Thymus (tissue), 14 donors: ENCODE data around the gene MAPK7. TPM values are rescaled to one million over a fixed set of nuclear protein-coding genes. Genes with fewer than 3 reads are reported as not detected.

Experiments
- DNase-seq, 9 donors: peaks; one replicate each; pipeline ENCODE4 v3.0.0-alpha.2; 2013; ENCODE audit warnings: low spot score in 9 of 9, low read depth in 6 of 9, missing footprints in 1 of 9
- H3K27ac ChIP-seq, 2 donors: one replicate each; pipeline ENCODE4 v1.5.1; 2013; ENCODE audit warnings: control low read depth in 1 of 2, low read depth in 1 of 2, low read length in 1 of 2, mild to moderate bottlenecking in 1 of 2, moderate library complexity in 1 of 2
- H3K27me3 ChIP-seq, 2 donors: one replicate each; pipeline ENCODE4 v1.5.1; 2013; ENCODE audit warnings: low read length in 1 of 2; ENCODE audit not compliant: control insufficient read depth in 2 of 2, insufficient read depth in 1 of 2
- H3K36me3 ChIP-seq, 2 donors: one replicate each; pipeline ENCODE4 v1.5.1; 2013; ENCODE audit warnings: low read length in 1 of 2, mild to moderate bottlenecking in 1 of 2, moderate library complexity in 1 of 2; ENCODE audit not compliant: control insufficient read depth in 2 of 2, insufficient read depth in 2 of 2
- H3K4me1 ChIP-seq, 2 donors: one replicate each; pipeline ENCODE4 v1.5.1; 2013; ENCODE audit warnings: low read length in 2 of 2; ENCODE audit not compliant: control insufficient read depth in 2 of 2, insufficient read depth in 2 of 2
- H3K4me3 ChIP-seq, 2 donors: one replicate each; pipeline ENCODE4 v1.5.1; 2013; ENCODE audit warnings: low read length in 2 of 2, control low read depth in 1 of 2, mild to moderate bottlenecking in 1 of 2
- H3K9me3 ChIP-seq, 2 donors: one replicate each; pipeline ENCODE4 v1.5.1; 2013; ENCODE audit warnings: low read length in 1 of 2, mild to moderate bottlenecking in 1 of 2; ENCODE audit not compliant: control insufficient read depth in 2 of 2, insufficient read depth in 1 of 2
- WGBS: extraction: QIAGEN DNeasy Blood & Tissue Kit; methylation state at CpG from one replicate; pipeline ENCODE4 v1.1.7; 2013; 5-methylcytosine and 5-hydroxymethylcytosine counted together
- long read RNA-seq, 10 donors: transcript quantifications; one replicate each; lab custom pipeline, GENCODE V29; 2026
- polyA plus RNA-seq: library from polyadenylated mRNA; stranded (reverse); fragments of 200-250 nt; gene quantifications from one replicate; pipeline ENCODE4 v1.2.3, GENCODE V29; 2013
- total RNA-seq: library from RNA; stranded (reverse); fragments of 120-200 nt; gene quantifications from one replicate; pipeline ENCODE4 v1.2.4, GENCODE V29; 2013
- donor health status: healthy.

Gene MAPK7
- total RNA-seq (3.3 TPM), polyA plus RNA-seq (13.7 TPM)
- long read RNA-seq, donor 1, result 0 reads
- long read RNA-seq, donor 2, result 0 reads
- long read RNA-seq, donor 3, full-length matches to known transcripts, result 4 of 57 reads
- long read RNA-seq, donor 3, partial matches to known transcripts, result 53 of 57 reads
- long read RNA-seq, donor 3, other reads (novel, unspliced or antisense), result 0 of 57 reads
- long read RNA-seq, donor 4, full-length matches to known transcripts, result 4 of 71 reads
- long read RNA-seq, donor 4, partial matches to known transcripts, result 67 of 71 reads
- long read RNA-seq, donor 4, other reads (novel, unspliced or antisense), result 0 of 71 reads
- long read RNA-seq, donor 5, full-length matches to known transcripts, result 7 of 7 reads
- long read RNA-seq, donor 5, partial matches to known transcripts, result 0 of 7 reads
- long read RNA-seq, donor 5, other reads (novel, unspliced or antisense), result 0 of 7 reads
- long read RNA-seq, donor 6, full-length matches to known transcripts, result 3 of 69 reads
- long read RNA-seq, donor 6, partial matches to known transcripts, result 19 of 69 reads
- long read RNA-seq, donor 6, other reads (novel, unspliced or antisense), result 47 of 69 reads
- long read RNA-seq, donor 7, full-length matches to known transcripts, result 4 of 65 reads
- long read RNA-seq, donor 7, partial matches to known transcripts, result 61 of 65 reads
- long read RNA-seq, donor 7, other reads (novel, unspliced or antisense), result 0 of 65 reads
- long read RNA-seq, donor 8, result 0 reads
- long read RNA-seq, donor 9, full-length matches to known transcripts, result 8 of 26 reads
- long read RNA-seq, donor 9, partial matches to known transcripts, result 0 of 26 reads
- long read RNA-seq, donor 9, other reads (novel, unspliced or antisense), result 18 of 26 reads
- long read RNA-seq, donor 10, full-length matches to known transcripts, result 4 of 4 reads
- long read RNA-seq, donor 10, partial matches to known transcripts, result 0 of 4 reads
- long read RNA-seq, donor 10, other reads (novel, unspliced or antisense), result 0 of 4 reads

GRCh38 chr17:19378416-19379360 is at the start of gene MAPK7:
Gene MAPK7, plus strand, starts transcription at chr17:19378498. Its CDS starts 403 bp downstream, at chr17:19378901.
- Histone ChIP-seq H3K27me3 (no peaks in the 10 kb centered on the region), H3K9me3 (no peaks in the 10 kb centered on the region), H3K4me1 (peaks cover 7 to 13% of the 10 kb centered on the region in 2 donors), H3K27ac (peak within 1 kb of the TSS; percentile 92 to 93), H3K4me3 (peak within 1 kb of the TSS; percentile 65 to 90), H3K36me3 (peaks cover 40 to 41% of the 10 kb centered on the region in 2 donors)
- no peak for DNase-seq
- 33% methylated on average over 69 of the region's 69 CpGs for WGBS

- DNase-seq, result no peak
- 88% methylated on average over 2 of the region's 2 CpGs for WGBS
- H3K4me1 ChIP-seq, result no peaks in the 10 kb centered on the region
- no peaks in the 10 kb centered on the region for H3K36me3 ChIP-seq
- H3K4me3 ChIP-seq, result no peak overlapping the region
- no peak overlapping the region for H3K27ac ChIP-seq
- H3K9me3 ChIP-seq, result no peaks in the 10 kb centered on the region
- peaks cover 0 to 35% of the 10 kb centered on the region in 2 donors for H3K27me3 ChIP-seq
These were observed 49.2 kb upstream of the MAPK7 start for GRCh38 chr17:19329136-19329535.

GRCh38 chr17:19329839-19330238 is 48.5 kb upstream of the MAPK7 start:
- H3K36me3 ChIP-seq, result no peaks in the 10 kb centered on the region
- DNase-seq, result no peak
- WGBS, result 97% methylated on average over 2 of the region's 2 CpGs

GRCh38 chr17:19330271-19330670 is 48.0 kb upstream of the MAPK7 start:
- H3K36me3 ChIP-seq, result no peaks in the 10 kb centered on the region
- no peak overlapping the region for H3K4me3 ChIP-seq
- H3K27ac ChIP-seq, result no peak overlapping the region
- no peaks in the 10 kb centered on the region for H3K9me3 ChIP-seq
- H3K27me3 ChIP-seq, result peaks cover under 1 to 39% of the 10 kb centered on the region in 2 donors
- 95% methylated on average over 3 of the region's 3 CpGs for WGBS
- no peak for DNase-seq
- no peaks in the 10 kb centered on the region for H3K4me1 ChIP-seq

More at GRCh38 chr17:19329839-19330238, 48.5 kb upstream of the MAPK7 start:
- Histone ChIP-seq H3K27me3 (peaks cover 0 to 39% of the 10 kb centered on the region in 2 donors), H3K9me3 (no peaks in the 10 kb centered on the region), H3K4me1 (no peaks in the 10 kb centered on the region), H3K27ac (no peak overlapping the region), H3K4me3 (no peak overlapping the region)

DNA sequence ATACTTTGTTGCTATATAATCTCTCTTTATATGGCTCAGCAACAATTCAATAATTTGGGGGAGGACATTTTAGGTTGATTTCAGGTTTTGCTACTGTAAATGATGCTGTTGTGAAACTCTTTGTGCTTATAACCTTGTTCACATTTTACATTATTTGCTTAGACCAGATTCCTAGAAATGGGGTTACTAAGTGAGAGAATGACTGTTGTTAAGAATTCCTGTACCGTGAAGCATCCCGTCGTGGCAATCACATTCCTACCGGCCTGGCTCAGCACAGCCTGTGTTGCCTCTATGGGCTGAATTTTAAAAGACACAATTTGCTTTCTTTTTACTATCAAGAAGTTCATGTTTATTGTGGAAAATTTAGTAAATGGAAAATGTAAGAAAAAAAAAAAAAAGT is 47.2 kb upstream of the MAPK7 start:
- H3K4me1 ChIP-seq, result no peaks in the 10 kb centered on the region
- H3K4me3 ChIP-seq, result no peak overlapping the region
- peaks cover 3 to 46% of the 10 kb centered on the region in 2 donors for H3K27me3 ChIP-seq
- no peak overlapping the region for H3K27ac ChIP-seq
- no peaks in the 10 kb centered on the region for H3K36me3 ChIP-seq
- H3K9me3 ChIP-seq, result no peaks in the 10 kb centered on the region
- WGBS, result 97% methylated on average over 4 of the region's 4 CpGs
- no peak for DNase-seq

GRCh38 chr17:19331543-19332245 is 46.6 kb upstream of the MAPK7 start:
- no peaks in the 10 kb centered on the region for H3K4me1 ChIP-seq
- no peaks in the 10 kb centered on the region for H3K36me3 ChIP-seq
- WGBS, result 97% methylated on average over 13 of the region's 13 CpGs
- H3K27ac ChIP-seq, result no peak overlapping the region
- no peak overlapping the region for H3K4me3 ChIP-seq
- no peak for DNase-seq
- H3K27me3 ChIP-seq, result peaks cover 3 to 50% of the 10 kb centered on the region in 2 donors
- H3K9me3 ChIP-seq, result no peaks in the 10 kb centered on the region

DNA sequence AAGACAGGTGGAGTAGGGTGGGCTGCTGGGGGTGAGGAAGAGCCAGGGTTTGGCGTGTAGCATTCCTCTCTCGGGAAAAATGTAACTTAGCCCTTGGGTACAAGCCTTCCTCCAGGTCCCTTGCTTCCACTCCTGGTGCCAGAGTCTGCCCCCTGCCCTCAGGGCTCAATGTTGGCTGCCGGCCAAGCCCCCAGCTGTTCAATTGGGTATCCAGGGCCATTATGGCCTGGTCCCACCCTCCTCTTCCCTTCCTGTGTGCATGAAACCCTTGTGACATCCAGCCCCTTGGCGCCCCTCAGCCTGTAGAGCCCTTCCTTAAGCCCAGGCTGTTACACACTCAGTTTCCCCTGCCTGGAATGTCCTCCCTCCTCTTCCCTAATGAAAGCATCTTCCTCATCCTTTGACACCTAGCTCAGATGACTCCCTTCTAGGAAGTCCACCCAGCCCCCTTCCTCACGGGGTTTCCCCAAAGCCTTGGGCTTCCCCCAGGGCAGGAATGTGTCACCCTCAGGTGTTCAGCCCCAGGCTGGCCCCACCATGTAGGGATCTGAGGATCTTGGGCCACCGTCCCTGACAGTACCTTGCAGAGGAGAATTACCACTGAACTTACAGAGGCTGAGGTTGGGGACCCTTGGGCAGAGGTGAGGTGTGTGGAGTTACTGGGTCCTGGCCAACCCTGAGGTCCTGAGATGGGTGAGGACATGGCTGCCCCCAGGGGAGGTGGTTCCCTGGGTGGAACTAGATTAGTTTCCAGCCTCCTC is 45.7 kb upstream of the MAPK7 start:
- H3K27ac ChIP-seq, result no peak overlapping the region
- peaks cover 3 to 59% of the 10 kb centered on the region in 2 donors for H3K27me3 ChIP-seq
- DNase-seq, result no peak
- no peaks in the 10 kb centered on the region for H3K4me1 ChIP-seq
- WGBS, result 97% methylated on average over 6 of the region's 6 CpGs
- no peak overlapping the region for H3K4me3 ChIP-seq
- no peaks in the 10 kb centered on the region for H3K9me3 ChIP-seq
- H3K36me3 ChIP-seq, result no peaks in the 10 kb centered on the region
